ENCODE results near the gene CTDSPL. TPM values are rescaled to one million over a fixed set of nuclear protein-coding genes. Genes with fewer than 3 reads are reported as not detected.

CTDSPL gene
- total RNA-seq, 1 donor: 37.4 TPM

- DNase-seq (ENCODE audit: low read depth in 2 of 3, low spot score in 2 of 3): no peak
Observed at GRCh38 chr3:37852771-37853170, 8.9 kb upstream of the CTDSPL start.

GRCh38 chr3:37853691-37854413 is 7.8 kb upstream of the CTDSPL start:
- no peak for DNase-seq (ENCODE audit: low read depth in 2 of 3, low spot score in 2 of 3)

- DNase-seq (ENCODE audit: low read depth in 2 of 3, low spot score in 2 of 3): peak; percentile 44 to 82 (median 67)
Observed at GRCh38 chr3:37855363-37855970, 6.2 kb upstream of the CTDSPL start.

GRCh38 chr3:37856381-37856780 is 5.3 kb upstream of the CTDSPL start:
- no peak for DNase-seq (ENCODE audit: low read depth in 2 of 3, low spot score in 2 of 3)

- DNase-seq (ENCODE audit: low read depth in 2 of 3, low spot score in 2 of 3): no peak
Observed at GRCh38 chr3:37858742-37859141, 2.9 kb upstream of the CTDSPL start.

GRCh38 chr3:37859354-37859753 is 2.3 kb upstream of the CTDSPL start:
- no peak for DNase-seq (ENCODE audit: low read depth in 2 of 3, low spot score in 2 of 3)

GRCh38 chr3:37859908-37860199 is 1.8 kb upstream of the CTDSPL start:
- no peak for DNase-seq (ENCODE audit: low read depth in 2 of 3, low spot score in 2 of 3)

- peak in 2 of 3 donors; percentile 39 to 44 for DNase-seq (ENCODE audit: low read depth in 2 of 3, low spot score in 2 of 3)
Observed at GRCh38 chr3:37862219-37862902, 681 bp downstream of the CTDSPL start.

- DNase-seq (ENCODE audit: low read depth in 2 of 3, low spot score in 2 of 3): peak in 1 of 3 donors; percentile 5
Observed at GRCh38 chr3:37862903-37863815, 1.5 kb downstream of the CTDSPL start.

- no peak for DNase-seq (ENCODE audit: low read depth in 2 of 3, low spot score in 2 of 3)
Observed at GRCh38 chr3:37863949-37864822, 2.5 kb downstream of the CTDSPL start.

- peak in 1 of 3 donors; percentile 38 for DNase-seq (ENCODE audit: low read depth in 2 of 3, low spot score in 2 of 3)
Observed at GRCh38 chr3:37864904-37865303, 3.2 kb downstream of the CTDSPL start.

GRCh38 chr3:37867144-37867543 is 5.5 kb downstream of the CTDSPL start:
- DNase-seq (ENCODE audit: low read depth in 2 of 3, low spot score in 2 of 3): no peak

- no peak for DNase-seq (ENCODE audit: low read depth in 2 of 3, low spot score in 2 of 3)
Observed at GRCh38 chr3:37871858-37872257, 10.2 kb downstream of the CTDSPL start.

GRCh38 chr3:37872413-37873160 is 10.9 kb downstream of the CTDSPL start:
- no peak for DNase-seq (ENCODE audit: low read depth in 2 of 3, low spot score in 2 of 3)

- no peak for DNase-seq (ENCODE audit: low read depth in 2 of 3, low spot score in 2 of 3)
Observed at GRCh38 chr3:37876279-37876678, 14.6 kb downstream of the CTDSPL start.

GRCh38 chr3:37882711-37883110 is 21.0 kb downstream of the CTDSPL start:
- no peak for DNase-seq (ENCODE audit: low read depth in 2 of 3, low spot score in 2 of 3)

- no peak for DNase-seq (ENCODE audit: low read depth in 2 of 3, low spot score in 2 of 3)
Observed at GRCh38 chr3:37885814-37886213, 24.1 kb downstream of the CTDSPL start.

- no peak for DNase-seq (ENCODE audit: low read depth in 2 of 3, low spot score in 2 of 3)
Observed at GRCh38 chr3:37886395-37886794, 24.7 kb downstream of the CTDSPL start.

GRCh38 chr3:37887062-37887461 is 25.4 kb downstream of the CTDSPL start:
- no peak for DNase-seq (ENCODE audit: low read depth in 2 of 3, low spot score in 2 of 3)
